ENCODE results near the gene HOXB2.

- TF ChIP-seq CTCF (conservative IDR thresholded peaks at IDR 0.05; ENCODE audit: low read depth in 2 of 2), result no peak
- TF ChIP-seq EZH2 (IDR thresholded peaks at IDR 0.05; ENCODE audit: low read depth, unreplicated experiment), result peak; percentile 82
- TF ChIP-seq JUNB (IDR thresholded peaks at IDR 0.05; ENCODE audit: unreplicated experiment), result no peak
- no peak for TF ChIP-seq POLR2AphosphoS5 (IDR thresholded peaks at IDR 0.05; ENCODE audit: low read depth)
- no peak for TF ChIP-seq CREB1 (CRISPR knock-in tag; IDR thresholded peaks at IDR 0.05; ENCODE audit: low read depth)
- TF ChIP-seq REST (IDR thresholded peaks at IDR 0.05; ENCODE audit: unreplicated experiment), result no peak
- TF ChIP-seq EZH2phosphoT487 (IDR thresholded peaks at IDR 0.05; ENCODE audit: unreplicated experiment), result no peak
- TF ChIP-seq NANOG (IDR thresholded peaks at IDR 0.05; ENCODE audit: borderline replicate concordance), result no peak
- no peak for TF ChIP-seq ZNF331 (CRISPR knock-in tag; IDR thresholded peaks at IDR 0.05; ENCODE audit: low read depth)
- TF ChIP-seq ETS1 (IDR thresholded peaks at IDR 0.05), result no peak
- TF ChIP-seq ZNF462 (CRISPR knock-in tag; IDR thresholded peaks at IDR 0.05), result no peak
Observed at GRCh38 chr17:48567646-48568354, 22.9 kb upstream of the HOXB2 start.

Measured in GM23338 (cell line).